HepG2 (cell line): ENCODE measurements around the gene MAFB. TPM values are rescaled to one million over a fixed set of nuclear protein-coding genes. Genes with fewer than 3 reads are reported as not detected.
A peak's percentile ranks its signal among the peaks of the same experiment; 100 is the strongest.

Experiments used
- AGO1 ChIP-seq: fragments of 200-400 bp; formaldehyde crosslinking; IDR thresholded peaks from 2 replicates; pipeline ENCODE4 v1.6.1; 2017; ENCODE audit warnings: mild to moderate bottlenecking, low read depth, low read length, moderate library complexity; ENCODE audit not compliant: poor library complexity, severe bottlenecking
- CBX2 ChIP-seq, 2 experiments: fragments of 200-600 bp in 1 of 2; sonication (generic); formaldehyde crosslinking in 1 of 2; IDR thresholded peaks; 2 replicates each; pipeline versions ENCODE4 v1.7.0 to v1.8.1; 2018 to 2022; ENCODE audit warnings: low read depth in 2 of 2, low read length in 1 of 2, mild to moderate bottlenecking in 1 of 2, missing genetic modification reagents in 1 of 2
- FUBP1 ChIP-seq: sonication (generic); formaldehyde crosslinking; IDR thresholded peaks from 2 replicates; pipeline ENCODE4 v1.5.1; 2020; ENCODE audit warnings: missing genetic modification reagents, mild to moderate bottlenecking, borderline replicate concordance
- HNF1A ChIP-seq, 2 experiments: sonication (generic) in 1 of 2; formaldehyde crosslinking in 1 of 2; IDR thresholded peaks; 2 replicates each; pipeline versions ENCODE4 v1.4.0 to v1.6.1; 2016 to 2020; ENCODE audit warnings: borderline replicate concordance in 1 of 2, low read depth in 1 of 2, mild to moderate bottlenecking in 1 of 2, missing genetic modification reagents in 1 of 2
- KLF6 ChIP-seq: IDR thresholded peaks from 2 replicates; pipeline ENCODE4 v1.8.0; 2016; ENCODE audit warnings: missing biosample characterization, missing genetic modification reagents
- MTA1 ChIP-seq: sonication (generic); formaldehyde crosslinking; IDR thresholded peaks from 2 replicates; pipeline ENCODE4 v1.4.0; 2020; ENCODE audit warnings: missing genetic modification reagents, mild to moderate bottlenecking, borderline replicate concordance
- MYPOP ChIP-seq: sonication (generic); formaldehyde crosslinking; IDR thresholded peaks from 2 replicates; pipeline ENCODE4 v1.8.1; 2023; ENCODE audit warnings: mild to moderate bottlenecking, moderate library complexity, missing genetic modification reagents
- RCOR2 ChIP-seq: IDR thresholded peaks from 2 replicates; pipeline ENCODE4 v1.6.1; 2016; ENCODE audit warnings: missing biosample characterization, missing genetic modification reagents
- SIX4 ChIP-seq: sonication (generic); formaldehyde crosslinking; IDR thresholded peaks from 2 replicates; pipeline ENCODE4 v1.4.0; 2020; ENCODE audit warnings: missing genetic modification reagents
- SMC3 ChIP-seq: IDR thresholded peaks from 2 replicates; pipeline ENCODE4 v1.6.1; 2011; ENCODE audit warnings: low read length, improper control_type of control experiment
- SP140L ChIP-seq: sonication (generic); formaldehyde crosslinking; IDR thresholded peaks from 2 replicates; pipeline ENCODE4 v1.4.0; 2020; ENCODE audit warnings: missing genetic modification reagents, borderline replicate concordance
- ZBTB8A ChIP-seq: sonication (generic); formaldehyde crosslinking; IDR thresholded peaks from 2 replicates; pipeline ENCODE4 v1.4.0; 2020; ENCODE audit warnings: mild to moderate bottlenecking, low read depth, missing genetic modification reagents, borderline replicate concordance
- ZNF232 ChIP-seq: sonication (generic); formaldehyde crosslinking; IDR thresholded peaks from 2 replicates; pipeline ENCODE4 v1.4.0; 2020; ENCODE audit warnings: missing genetic modification reagents, borderline replicate concordance
- ZNF251 ChIP-seq: sonication (generic); formaldehyde crosslinking; IDR thresholded peaks from 2 replicates; pipeline ENCODE4 v1.9.0; 2021; ENCODE audit warnings: mild to moderate bottlenecking, missing genetic modification reagents
- ZNF468 ChIP-seq: sonication (generic); formaldehyde crosslinking; IDR thresholded peaks from 2 replicates; pipeline ENCODE4 v1.8.0; 2022; ENCODE audit warnings: mild to moderate bottlenecking, moderate library complexity, missing genetic modification reagents
- ZNF678 ChIP-seq: sonication (generic); formaldehyde crosslinking; IDR thresholded peaks from 2 replicates; pipeline ENCODE4 v1.4.0; 2020; ENCODE audit warnings: mild to moderate bottlenecking, missing genetic modification reagents
- ZNF724P ChIP-seq: sonication (generic); formaldehyde crosslinking; IDR thresholded peaks from 2 replicates; pipeline ENCODE4 v1.8.0; 2022; ENCODE audit warnings: missing genetic modification reagents, borderline replicate concordance
- ZNF784 ChIP-seq: sonication (generic); formaldehyde crosslinking; IDR thresholded peaks from 2 replicates; pipeline ENCODE4 v1.5.1; 2020; ENCODE audit warnings: missing genetic modification reagents, mild to moderate bottlenecking, borderline replicate concordance
- ZNF850 ChIP-seq: sonication (generic); formaldehyde crosslinking; conservative IDR thresholded peaks from 2 replicates; pipeline ENCODE4 v1.9.0; 2021; ENCODE audit warnings: mild to moderate bottlenecking, missing genetic modification reagents
- ZSCAN12 ChIP-seq: sonication (generic); formaldehyde crosslinking; IDR thresholded peaks from 2 replicates; pipeline ENCODE4 v1.9.0; 2021; ENCODE audit warnings: mild to moderate bottlenecking, missing genetic modification reagents
- polyA plus RNA-seq, 8 experiments: library from polyadenylated mRNA; depleted of rRNA in 3 of 8; stranded (reverse) in 7 of 8; unstranded in 1 of 8; fragments of >200 nt; fragmentation: Illumina TruSeq in 4 of 8; extraction: Trizol in 4 of 8; gene quantifications; 2 replicates each; pipeline versions ENCODE4 v1.2.1 to v1.2.3, GENCODE V29; 2011 to 2016; ENCODE audit warnings: low read depth in 4 of 8, missing spikeins in 1 of 8, mixed read lengths in 1 of 8; ENCODE audit not compliant: insufficient read depth in 1 of 8
- total RNA-seq, 5 experiments: library from RNA; depleted of rRNA; stranded (reverse); fragments of >200 nt; fragmentation: Illumina TruSeq; extraction: Trizol; gene quantifications; 2 replicates each; pipeline ENCODE4 v1.2.3, GENCODE V29; 2016; ENCODE audit warnings: low read depth in 1 of 5

MAFB gene
- total and polyA plus RNA-seq, 2 of the 13 experiments (the other 11 are each of a cell fraction or from before 2014, with no cell fraction given) = 0.08 to 0.11 TPM

- TF ChIP-seq ZSCAN12 (CRISPR knock-in tag) = no peak
- no peak for TF ChIP-seq SP140L (CRISPR knock-in tag)
- TF ChIP-seq ZNF784 (CRISPR knock-in tag) = no peak
- no peak for TF ChIP-seq FUBP1 (CRISPR knock-in tag)
- TF ChIP-seq CBX2 (IDR thresholded peaks at IDR 0.05; ENCODE audit: low read depth, low read length) = no peak
- 0 out of 2 replicates have a peak, but pooled peaks have one; percentile 29 for TF ChIP-seq CBX2 (CRISPR knock-in tag; IDR thresholded peaks at IDR 0.05; ENCODE audit: low read depth)
- 0 out of 2 replicates have a peak, but pooled peaks have one; percentile 43 for TF ChIP-seq ZNF724P (CRISPR knock-in tag)
- TF ChIP-seq AGO1 = peak; percentile 36
- TF ChIP-seq ZNF678 (CRISPR knock-in tag) = 0 out of 2 replicates have a peak, but pooled peaks have one; percentile 44
- TF ChIP-seq KLF6 = no peak
- no peak for TF ChIP-seq ZBTB8A
- no peak for TF ChIP-seq ZNF468 (CRISPR knock-in tag)
- TF ChIP-seq ZNF251 (CRISPR knock-in tag) = 0 out of 2 replicates have a peak, but pooled peaks have one; percentile 35
- TF ChIP-seq SMC3 = no peak
- TF ChIP-seq MYPOP (CRISPR knock-in tag) = peak; percentile 25; the same call in 1 of the 2 replicates
- no peak for TF ChIP-seq ZNF850 (CRISPR knock-in tag)
- TF ChIP-seq ZNF232 (CRISPR knock-in tag) = no peak
- no peak for TF ChIP-seq HNF1A (IDR thresholded peaks at IDR 0.05; ENCODE audit: low read depth)
- no peak for TF ChIP-seq HNF1A (CRISPR knock-in tag; IDR thresholded peaks at IDR 0.05; ENCODE audit: borderline replicate concordance)
- TF ChIP-seq SIX4 = no peak
- no peak for TF ChIP-seq RCOR2 (CRISPR knock-in tag)
- TF ChIP-seq MTA1 (CRISPR knock-in tag) = peak; percentile 78; the same call in 1 of the 2 replicates
Observed at GRCh38 chr20:40687384-40688128, 1.5 kb downstream of the MAFB start (continued).
